Measurements from ENCODE around the gene RNF224.

RNF224 gene

DNA sequence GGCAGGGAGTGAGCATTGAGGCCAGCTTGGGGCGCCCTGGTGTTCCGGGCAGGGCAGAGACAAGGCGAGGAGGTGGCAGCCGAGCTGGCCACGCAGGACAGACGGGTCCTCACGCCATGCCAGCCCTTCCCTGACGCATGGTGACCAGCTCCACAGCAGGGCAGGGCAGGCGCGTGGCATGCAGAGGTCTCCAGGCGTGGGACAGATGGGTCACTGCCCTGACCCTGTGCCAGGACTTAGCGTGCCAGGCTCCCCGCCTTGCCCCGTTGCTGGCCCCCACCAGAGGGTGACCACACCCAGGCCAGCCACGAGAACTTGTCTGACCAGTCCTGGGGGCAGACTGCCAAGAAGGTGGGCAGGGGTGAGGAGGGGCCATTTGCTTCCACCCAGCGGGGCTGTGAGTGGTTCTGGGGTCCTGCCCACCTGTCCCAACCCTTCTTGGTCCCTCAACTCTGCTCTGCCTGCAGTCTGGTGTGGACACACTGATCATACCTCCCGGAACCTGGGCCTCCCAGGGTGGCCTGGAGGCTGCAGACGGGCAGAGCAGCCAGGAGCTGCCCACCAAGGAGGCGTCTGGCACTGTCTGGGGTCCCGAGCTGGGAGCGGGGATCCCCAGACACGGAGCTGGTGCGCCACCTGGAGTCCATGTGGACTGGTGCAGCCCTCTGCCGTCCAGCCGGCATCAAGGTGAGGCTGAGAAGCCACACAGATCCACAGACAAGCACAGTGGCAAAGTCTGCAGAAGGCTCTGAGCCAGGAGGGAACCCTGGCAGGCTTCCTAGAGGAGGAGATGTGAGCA is at the start of gene RNF224:
TSS of gene RNF224 (plus strand) at position 449 of the 799 bp plus-strand sequence. CDS start 834 bp downstream, outside the sequence.
- in situ Hi-C loops (cut with MboI; ENCODE audit: low sequenced_read_pairs), result loop anchor here (5.0 kb wide), 1 partner anchor 105 kb away; no protein-coding TSS in a partner anchor

DNA sequence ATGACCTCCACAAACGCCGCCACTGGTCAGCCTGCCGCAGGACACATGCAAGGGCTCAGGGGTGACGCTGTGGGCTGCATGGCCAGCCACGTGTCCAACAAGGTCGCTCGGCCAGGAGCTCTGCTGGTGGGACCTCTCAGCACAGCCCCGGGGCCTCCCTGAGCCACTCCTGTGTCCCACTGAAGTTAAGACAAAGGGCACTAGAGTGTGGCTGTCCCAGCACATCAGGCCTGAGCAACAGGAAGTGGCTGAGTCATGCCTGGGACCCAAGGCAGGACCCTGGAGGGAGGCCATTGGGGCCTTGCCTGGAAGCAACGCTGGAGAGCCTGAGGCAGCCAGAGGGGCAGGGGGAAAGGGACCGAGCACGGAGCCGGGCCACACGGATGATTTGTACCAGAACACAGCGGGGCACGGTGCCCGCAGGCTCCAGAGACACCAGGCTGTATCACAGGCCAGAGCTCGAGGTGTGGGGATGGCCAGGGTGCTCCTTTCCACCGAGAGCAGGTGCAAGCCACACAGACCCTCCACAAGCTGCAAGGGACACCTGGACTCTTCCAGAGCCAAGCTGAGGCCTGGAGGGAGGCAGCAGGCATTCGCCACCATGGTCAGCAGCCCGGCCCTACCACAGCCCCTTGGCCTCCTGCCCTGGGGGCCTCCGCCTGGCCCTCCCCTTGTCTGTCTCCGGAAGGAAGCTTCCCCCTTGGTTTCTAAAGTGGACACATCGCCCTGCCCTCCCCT is 48.9 kb upstream of the RNF224 start:
- in situ Hi-C loops (cut with MboI; ENCODE audit: low sequenced_read_pairs), result no loop called here

DNA sequence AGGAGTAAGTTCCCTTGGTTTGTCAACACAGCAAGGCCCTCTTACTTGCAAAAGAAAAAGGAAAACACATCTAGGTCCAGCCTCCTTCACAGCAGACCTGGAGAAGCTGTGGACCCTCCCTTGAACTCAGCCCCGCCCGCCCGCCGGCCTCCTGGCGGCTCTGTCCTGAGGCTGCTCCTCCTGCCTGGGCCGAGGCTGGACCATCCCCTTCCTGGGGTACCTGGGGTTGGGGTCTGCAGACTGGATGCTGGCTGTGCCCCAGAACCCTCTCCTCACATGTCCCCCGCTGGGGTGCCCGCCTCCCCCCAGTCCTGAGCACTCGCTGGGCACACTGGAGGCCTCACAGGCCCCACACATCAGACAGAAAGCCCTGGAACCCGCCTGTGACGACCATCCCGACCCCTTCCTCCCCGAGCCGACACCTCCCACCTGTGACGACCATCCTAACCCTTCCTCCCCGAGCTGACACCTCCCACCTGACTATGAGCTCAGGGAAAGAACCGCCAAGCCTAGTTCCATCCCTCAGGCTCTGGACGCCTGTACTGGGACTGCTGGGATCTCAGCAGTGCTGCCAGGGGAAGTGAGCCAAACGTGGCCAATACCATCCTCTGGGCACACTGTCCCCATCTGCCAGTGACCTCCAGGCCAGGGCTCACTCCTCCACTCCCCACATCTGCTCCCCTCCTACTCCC is 48.2 kb upstream of the RNF224 start:
- in situ Hi-C loops (cut with MboI; ENCODE audit: low sequenced_read_pairs), result no loop called here

DNA sequence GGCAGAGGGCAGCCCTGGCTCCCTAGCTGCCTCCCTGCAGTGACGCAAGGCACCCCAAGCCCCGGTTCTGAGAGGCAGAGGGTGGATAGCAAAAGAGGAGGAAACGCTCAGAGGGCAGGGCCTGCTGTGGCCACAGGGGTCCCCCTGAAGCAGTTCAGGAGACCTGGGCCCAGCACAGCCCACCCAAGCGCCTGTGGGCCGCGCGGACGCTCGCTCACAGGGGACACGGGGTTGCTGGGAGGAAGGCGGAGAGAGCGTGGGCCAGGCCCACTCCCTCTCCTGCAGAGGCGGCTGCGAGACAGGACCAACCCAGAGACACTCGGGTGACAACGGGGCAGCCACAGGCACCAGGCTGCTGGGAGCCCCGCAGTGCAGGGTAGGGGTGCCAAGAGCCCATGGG is 47.5 kb upstream of the RNF224 start:
- in situ Hi-C loops (cut with MboI; ENCODE audit: low sequenced_read_pairs), result no loop called here

DNA sequence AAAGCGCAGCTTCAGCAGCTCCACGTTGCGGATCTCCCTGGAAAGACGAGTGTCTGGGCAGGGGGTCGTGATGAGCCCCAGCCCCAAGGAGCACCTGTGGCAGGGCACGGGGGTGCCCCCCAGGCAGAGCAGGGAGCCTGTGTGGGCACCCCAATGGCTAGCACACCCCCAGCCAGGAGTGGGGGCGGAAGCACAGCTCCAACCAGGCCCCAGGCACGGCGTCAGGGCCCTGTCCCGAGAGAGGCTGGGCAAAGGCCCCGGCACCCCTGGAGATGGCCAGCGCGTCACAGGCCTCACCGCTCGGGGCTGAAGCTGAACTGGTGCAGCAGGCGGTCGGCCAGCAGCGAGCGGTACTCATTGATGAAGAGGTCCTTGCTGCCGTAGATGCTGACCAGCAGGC is 46.8 kb upstream of the RNF224 start:
- in situ Hi-C loops (cut with MboI; ENCODE audit: low sequenced_read_pairs), result no loop called here

DNA sequence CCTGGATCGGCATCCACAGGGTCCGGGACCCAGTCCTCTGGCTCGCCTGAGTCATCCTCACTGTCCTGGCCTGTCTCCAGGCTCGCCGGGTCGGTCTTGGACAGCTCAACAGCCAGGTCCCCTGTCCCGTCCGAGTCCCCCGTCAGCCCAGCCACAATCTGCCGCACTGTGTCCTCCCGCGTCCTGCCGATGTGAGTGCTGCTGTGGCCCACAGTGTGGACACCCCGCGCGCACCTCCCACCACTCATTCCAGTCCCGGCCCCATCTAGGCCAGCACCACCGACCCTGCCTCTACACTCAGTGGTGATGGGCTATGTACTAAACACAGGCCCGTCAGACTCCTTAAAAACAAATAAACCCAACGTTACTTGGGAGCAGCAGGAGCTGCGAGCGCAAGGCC is 45.6 kb upstream of the RNF224 start:
- in situ Hi-C loops (cut with MboI; ENCODE audit: low sequenced_read_pairs), result no loop called here

DNA sequence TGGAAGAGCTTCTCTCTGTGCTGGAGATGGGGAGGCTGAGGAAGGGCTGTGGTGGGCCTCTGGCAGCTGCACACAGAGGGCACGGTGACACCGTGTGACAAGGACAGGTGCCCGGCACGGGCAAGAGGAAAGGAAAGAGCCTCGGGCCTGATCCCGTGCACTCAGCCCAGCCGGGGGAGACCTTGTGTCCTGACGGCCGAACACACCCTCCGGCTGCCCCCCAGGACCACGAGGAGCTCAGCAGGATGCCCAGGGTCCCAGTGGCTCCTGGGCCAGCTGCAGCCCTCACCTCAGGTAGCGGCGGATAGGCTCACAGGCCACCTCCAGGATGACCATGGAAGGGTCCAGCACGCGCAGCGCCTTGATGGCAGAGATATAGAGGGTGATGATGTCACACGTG is 44.5 kb upstream of the RNF224 start:
- in situ Hi-C loops (cut with MboI; ENCODE audit: low sequenced_read_pairs), result no loop called here

DNA sequence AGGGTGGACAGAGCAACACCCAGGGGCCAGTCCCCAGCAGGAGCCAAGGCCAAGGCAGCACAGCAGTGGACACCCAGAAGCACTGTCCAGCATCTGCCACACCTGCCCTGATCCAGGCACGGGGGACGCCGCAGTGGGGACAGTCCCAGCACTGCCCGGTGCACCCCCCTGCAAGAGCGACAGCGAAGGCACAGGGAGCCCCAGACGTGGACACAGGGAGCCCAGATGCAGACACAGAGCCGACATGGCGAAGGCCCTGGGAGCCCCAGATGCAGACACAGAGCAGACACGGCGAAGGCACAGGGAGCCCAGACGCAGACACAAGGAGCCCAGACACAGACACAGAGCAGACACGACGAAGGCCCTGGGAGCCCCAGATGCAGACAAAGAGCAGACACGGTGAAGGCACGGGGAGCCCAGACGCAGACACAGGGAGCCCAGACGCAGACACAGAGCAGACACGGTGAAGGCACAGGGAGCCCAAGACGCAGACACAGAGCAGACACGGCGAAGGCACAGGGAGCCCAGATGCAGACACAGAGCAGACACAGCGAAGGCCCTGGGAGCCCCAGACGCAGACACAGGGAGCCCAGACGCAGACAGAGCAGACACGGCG is 43.2 kb upstream of the RNF224 start:
- in situ Hi-C loops (cut with MboI; ENCODE audit: low sequenced_read_pairs), result no loop called here

DNA sequence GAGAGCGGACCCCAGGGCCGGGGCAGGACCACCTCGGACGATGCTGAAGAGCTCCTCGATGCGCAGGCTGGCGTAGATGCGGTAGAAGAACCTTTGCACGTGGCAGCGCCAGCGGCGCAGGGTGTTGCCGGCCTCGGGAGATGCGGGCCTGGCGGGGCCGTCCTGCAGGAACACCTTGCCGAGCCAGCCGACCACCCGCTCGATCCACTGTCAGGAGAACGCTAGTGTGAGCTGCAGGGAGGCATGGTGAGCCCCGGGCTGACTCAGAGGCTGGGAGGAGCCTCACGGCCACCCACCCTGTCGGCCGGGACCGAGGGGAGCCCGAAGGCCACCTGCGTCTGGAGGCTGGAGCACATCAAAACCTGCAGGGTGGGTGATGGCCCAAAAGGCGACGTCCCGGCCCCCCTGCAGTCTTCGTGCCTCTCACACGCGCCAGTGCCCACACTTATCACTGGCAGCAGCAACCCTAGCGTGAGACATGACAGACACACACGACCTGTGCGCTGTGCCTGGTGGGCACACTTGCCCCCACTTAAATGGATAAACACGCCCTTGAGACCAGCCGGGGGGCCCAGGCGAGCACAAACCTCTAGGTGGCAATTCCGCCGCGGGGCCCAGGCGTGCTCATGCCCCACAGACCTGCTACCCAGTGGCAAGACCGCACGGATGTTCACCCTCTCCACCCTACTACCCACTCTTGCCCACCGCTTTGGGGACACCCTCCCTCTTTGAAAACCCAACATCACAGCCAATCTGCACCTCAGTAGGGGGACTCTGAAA is 42.2 kb upstream of the RNF224 start:
- in situ Hi-C loops (cut with MboI; ENCODE audit: low sequenced_read_pairs), result no loop called here

DNA sequence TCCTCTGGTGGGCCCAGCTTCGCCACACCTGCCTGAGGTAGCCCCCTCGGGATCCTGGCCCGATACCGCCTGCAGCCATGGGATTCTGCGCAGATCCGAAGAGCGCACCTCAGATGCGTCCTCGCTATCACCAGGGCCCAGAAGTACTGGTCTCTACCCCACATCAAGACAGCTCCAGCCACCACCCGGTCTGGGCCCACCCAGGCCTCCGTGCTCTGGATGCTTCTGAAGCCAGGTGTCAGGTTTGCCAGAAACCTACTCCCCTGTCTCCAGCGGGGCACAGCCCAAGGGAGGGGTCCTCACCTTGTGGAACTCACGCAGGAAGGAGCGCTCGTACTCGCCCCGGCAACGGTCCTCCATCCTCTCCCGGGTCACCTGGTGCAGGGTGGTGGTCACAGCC is 41.4 kb upstream of the RNF224 start:
- in situ Hi-C loops (cut with MboI; ENCODE audit: low sequenced_read_pairs), result no loop called here

DNA sequence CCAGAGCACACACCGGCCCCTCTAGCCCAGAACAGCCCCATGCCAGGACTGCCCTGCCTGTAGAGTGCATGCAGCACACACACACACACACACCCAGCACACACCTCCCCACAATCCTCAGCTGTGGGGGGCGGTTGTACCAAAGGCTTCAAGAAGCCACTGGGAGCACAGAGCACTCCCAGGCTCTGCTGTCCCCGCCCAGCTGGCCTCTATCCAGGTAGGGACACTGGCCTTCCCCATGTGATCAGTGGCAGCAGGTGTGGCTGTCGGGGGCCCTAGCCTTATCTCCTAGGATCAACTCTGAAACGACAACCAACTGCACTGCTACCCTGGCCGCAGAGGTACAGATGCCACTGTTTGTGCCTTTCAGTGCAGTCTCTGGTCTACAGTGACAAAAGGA is 40.9 kb upstream of the RNF224 start:
- in situ Hi-C loops (cut with MboI; ENCODE audit: low sequenced_read_pairs), result no loop called here

DNA sequence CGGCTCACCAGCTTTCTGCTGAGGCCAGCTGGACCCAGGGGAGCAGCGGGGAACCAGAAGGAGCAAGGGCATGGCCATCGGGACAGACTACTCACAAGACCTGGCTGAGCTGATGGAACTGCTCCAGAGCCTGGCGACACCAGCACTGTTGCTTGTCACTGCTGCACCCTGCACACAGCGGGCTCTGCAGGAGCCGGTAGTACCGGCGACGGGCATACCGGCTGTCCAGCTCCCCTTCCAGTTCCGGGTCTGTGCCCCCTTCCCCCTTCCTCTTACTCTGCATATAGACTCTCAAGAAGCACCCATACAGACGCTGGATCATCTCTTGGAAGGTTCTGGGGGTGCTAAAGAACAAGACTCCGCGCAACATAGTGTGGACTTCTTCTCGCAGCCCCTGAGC is 39.9 kb upstream of the RNF224 start:
- in situ Hi-C loops (cut with MboI; ENCODE audit: low sequenced_read_pairs), result no loop called here

DNA sequence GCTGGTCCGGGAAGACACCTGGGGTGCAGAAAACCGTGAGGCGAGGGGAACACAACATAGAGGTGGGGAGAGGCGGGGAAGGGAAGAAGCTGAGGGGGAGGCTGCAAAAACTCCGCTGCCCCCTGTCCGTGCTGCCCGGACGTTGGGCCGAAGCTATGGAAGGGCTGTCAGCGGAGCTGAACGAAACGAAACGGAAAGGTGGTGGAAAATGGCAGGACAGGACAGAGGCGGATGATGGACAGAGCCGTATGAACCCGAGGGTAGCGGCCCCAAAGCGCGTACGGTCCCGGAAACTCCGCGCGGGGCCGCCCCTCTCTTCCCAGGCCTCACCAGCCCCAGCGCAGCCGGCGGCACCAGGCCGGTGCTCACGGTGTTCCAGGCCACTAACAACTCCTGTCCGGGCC is 39.2 kb upstream of the RNF224 start:
- in situ Hi-C loops (cut with MboI; ENCODE audit: low sequenced_read_pairs), result no loop called here

DNA sequence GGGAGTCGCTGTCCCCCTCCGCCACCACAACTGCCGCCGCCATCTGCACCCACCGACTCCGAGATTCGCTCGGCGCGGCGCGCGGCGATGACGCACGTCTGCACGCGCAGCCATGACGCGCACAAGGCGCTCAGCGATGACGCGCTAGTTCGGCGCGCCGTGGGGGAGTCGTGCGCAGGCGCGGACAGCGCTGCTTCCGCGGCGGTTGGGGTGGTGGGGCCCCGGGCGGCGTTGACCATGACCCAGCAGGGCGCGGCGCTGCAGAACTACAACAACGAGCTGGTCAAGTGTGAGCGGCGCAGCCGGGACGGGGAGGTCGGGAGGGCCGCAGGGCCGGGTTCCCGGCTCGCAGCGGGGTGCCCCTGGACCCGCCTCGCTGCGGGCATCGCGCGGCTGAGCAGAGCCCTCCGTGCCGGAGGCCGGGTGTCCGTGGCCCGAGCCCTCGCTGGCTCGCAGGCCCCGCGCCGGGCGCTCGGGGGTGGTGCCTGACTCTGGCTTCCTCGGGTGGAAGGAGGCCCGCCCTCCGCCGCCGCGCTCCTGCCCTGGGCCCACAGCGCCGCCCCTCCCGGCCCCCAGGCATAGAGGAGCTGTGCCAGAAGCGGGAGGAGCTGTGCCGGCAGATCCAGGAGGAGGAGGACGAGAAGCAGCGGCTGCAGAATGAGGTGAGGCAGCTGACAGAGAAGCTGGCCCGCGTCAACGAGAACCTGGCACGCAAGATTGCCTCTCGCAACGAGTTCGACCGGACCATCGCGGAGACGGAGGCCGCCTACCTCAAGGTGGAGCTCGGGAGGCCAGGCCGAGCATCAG is 38.6 kb upstream of the RNF224 start, which contains the start of the genes ANAPC2 and SSNA1:
TSS of gene ANAPC2 (minus strand) at position 71 of the 807 bp plus-strand sequence. CDS start at position 43, 28 bp downstream.
TSS of gene SSNA1 (plus strand) at position 187 of the 807 bp plus-strand sequence. CDS start at position 238, 51 bp downstream.
- in situ Hi-C loops (cut with MboI; ENCODE audit: low sequenced_read_pairs), result no loop called here

DNA sequence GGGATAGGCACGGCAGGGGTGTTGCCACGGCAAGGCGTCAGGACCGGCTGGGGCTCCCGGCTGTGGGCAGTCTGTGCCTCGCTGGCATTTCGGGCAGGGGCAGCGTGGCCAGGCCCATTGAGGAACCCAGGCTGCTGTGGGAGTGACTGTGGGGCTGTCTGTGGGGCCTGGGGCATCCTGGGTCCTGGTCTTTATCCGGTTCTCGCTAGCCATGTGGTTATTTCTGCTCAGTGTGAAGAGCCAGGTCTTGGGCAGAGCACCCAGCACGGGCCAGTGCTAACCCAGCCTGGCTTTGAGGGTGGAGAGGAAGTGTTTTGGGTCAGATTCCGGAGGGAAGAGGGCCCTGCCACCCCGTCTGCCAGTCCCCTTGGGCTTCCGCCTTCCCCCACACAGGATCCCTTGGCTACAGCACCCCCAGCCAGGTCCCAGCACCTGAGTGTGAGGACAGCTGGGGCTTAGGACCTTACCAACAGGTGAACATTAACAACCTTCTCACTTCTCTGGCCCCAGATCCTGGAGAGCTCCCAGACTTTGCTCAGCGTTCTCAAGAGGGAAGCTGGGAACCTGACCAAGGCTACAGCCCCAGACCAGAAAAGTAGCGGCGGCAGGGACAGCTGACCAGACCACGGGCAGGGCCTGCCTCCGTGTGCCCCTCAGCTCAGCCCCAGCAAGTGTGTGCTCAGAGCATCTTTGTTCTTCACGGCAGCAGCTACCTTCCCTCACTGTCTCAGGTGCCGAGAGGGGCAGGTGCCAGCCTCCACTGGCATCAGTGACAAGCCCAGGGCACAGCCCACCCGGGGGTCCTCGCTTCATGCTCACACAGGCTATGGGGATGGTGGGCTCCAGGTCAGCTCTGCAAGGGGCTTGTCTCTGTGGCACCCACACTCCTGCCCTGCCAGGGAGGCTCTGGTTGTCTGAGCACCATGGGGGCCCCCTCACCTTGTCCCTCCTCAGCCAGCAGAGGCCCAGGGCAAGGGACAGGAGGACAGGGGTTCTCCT is 37.7 kb upstream of the RNF224 start:
- in situ Hi-C loops (cut with MboI; ENCODE audit: low sequenced_read_pairs), result no loop called here

DNA sequence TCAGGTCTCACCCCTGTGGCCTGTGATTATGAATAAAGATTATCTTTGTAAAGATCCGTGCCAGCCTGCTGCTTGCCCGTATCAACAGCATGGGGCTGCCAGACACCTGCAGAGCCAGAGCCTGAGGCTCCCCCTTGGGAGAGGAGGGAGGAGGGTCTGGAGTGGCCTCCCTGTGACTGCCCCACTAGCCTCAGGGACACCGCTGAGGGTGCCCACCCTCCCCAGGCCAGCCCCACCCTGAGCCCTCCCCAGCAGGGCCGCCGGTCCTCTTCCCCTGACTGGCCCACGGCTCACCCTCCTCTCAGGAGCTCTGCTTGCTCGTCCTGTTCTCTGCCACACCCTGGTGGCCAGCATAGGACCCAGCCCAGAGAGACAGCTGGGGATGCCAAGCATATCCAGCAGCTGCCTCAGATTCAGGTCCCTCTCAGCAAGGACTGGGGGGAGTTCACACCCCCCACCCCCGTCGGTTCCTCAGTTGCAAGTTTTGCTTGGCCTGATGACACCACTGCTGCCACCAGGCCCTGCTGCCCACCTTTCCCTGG is 36.9 kb upstream of the RNF224 start:
- in situ Hi-C loops (cut with MboI; ENCODE audit: low sequenced_read_pairs), result no loop called here

DNA sequence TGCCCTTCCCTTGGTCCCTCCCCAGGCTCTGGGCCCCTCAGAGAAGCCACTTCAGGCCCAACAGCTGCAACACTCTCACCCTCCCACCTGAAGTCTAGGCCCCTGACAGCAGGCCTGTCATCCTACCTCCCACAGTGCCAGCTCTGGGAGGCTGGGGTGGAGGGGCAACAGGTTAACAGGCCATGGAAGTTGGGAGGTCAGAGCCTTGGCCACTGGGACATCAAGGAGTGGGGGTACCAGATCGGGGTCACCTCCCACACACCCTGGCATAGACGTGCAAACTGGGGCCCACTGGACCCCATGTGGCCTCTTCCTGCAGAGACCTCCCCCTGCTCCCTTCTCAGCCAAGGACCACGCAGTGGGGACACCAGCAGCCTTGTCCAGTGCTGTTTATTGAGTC is 36.1 kb upstream of the RNF224 start:
- in situ Hi-C loops (cut with MboI; ENCODE audit: low sequenced_read_pairs), result no loop called here
